ENCODE data around the gene MTUS2. TPM values are rescaled to one million over a fixed set of nuclear protein-coding genes. Genes with fewer than 3 reads are reported as not detected.

The MTUS2 gene
- polyA plus RNA-seq, 1 donor from 2014 or later = 4.4 TPM

- Histone ChIP-seq H2AFZ (ENCODE audit: low read depth, low read length) (no peak overlapping the region), H3K9me2 (ENCODE audit: insufficient read depth, low read length) (no peaks in the 10 kb centered on the region), H3K4me3 (ENCODE audit: low read length) (no peak overlapping the region), H3K36me3 (ENCODE audit: insufficient read depth, low read length) (no peaks in the 10 kb centered on the region), H3K79me2 (replicated peaks; ENCODE audit: insufficient read depth, low read length) (no peaks in the 10 kb centered on the region), H3K4me2 (ENCODE audit: low read length) (no peak overlapping the region), H3K27ac (ENCODE audit: low read length) (peak overlapping the region; percentile 28), H3K9ac (ENCODE audit: low read length) (no peak overlapping the region), H3F3A (ENCODE audit: insufficient read depth, low read length, poor library complexity, severe bottlenecking) (no peaks in the 10 kb centered on the region), H3K27me3 (ENCODE audit: insufficient read depth, low read depth, low read length) (no peaks in the 10 kb centered on the region), H3K9me3 (ENCODE audit: low read length) (no peaks in the 10 kb centered on the region), H4K20me1 (ENCODE audit: insufficient read depth) (no peaks in the 10 kb centered on the region)
- TF ChIP-seq SMC3 (conservative IDR thresholded peaks at IDR 0.05; ENCODE audit: poor library complexity) (no peak), CTCF (IDR thresholded peaks at IDR 0.05; ENCODE audit: poor library complexity, severe bottlenecking) (no peak), POLR2AphosphoS5 (IDR thresholded peaks at IDR 0.05) (no peak), RAD21 (conservative IDR thresholded peaks at IDR 0.05) (no peak), MXI1 (conservative IDR thresholded peaks at IDR 0.05; ENCODE audit: poor library complexity, severe bottlenecking) (no peak), EP300 (conservative IDR thresholded peaks at IDR 0.05; ENCODE audit: poor library complexity, severe bottlenecking) (no peak), TAF1 (IDR thresholded peaks at IDR 0.05; ENCODE audit: low read depth) (no peak), EZH2 (IDR thresholded peaks at IDR 0.05; ENCODE audit: borderline replicate concordance, insufficient read depth, low read length, poor library complexity, severe bottlenecking) (no peak), REST (IDR thresholded peaks at IDR 0.05; ENCODE audit: borderline replicate concordance) (no peak)
Measured at GRCh38 chr13:29108068-29108786, 288.1 kb downstream of the MTUS2 start.

- H3K9me3 ChIP-seq (ENCODE audit: low read length) = no peaks in the 10 kb centered on the region
- H3K4me2 ChIP-seq (ENCODE audit: low read length) = no peak overlapping the region
- no peak overlapping the region for H3K9ac ChIP-seq (ENCODE audit: low read length)
- H3K79me2 ChIP-seq (replicated peaks; ENCODE audit: insufficient read depth, low read length) = no peaks in the 10 kb centered on the region
- H2AFZ ChIP-seq (ENCODE audit: low read depth, low read length) = no peak overlapping the region
- no peaks in the 10 kb centered on the region for H3K36me3 ChIP-seq (ENCODE audit: insufficient read depth, low read length)
- H3K4me3 ChIP-seq (ENCODE audit: low read length) = no peak overlapping the region
- no peak overlapping the region for H3K27ac ChIP-seq (ENCODE audit: low read length)
- no peaks in the 10 kb centered on the region for H3K27me3 ChIP-seq (ENCODE audit: insufficient read depth, low read depth, low read length)
- no peaks in the 10 kb centered on the region for H3F3A ChIP-seq (ENCODE audit: insufficient read depth, low read length, poor library complexity, severe bottlenecking)
- H3K9me2 ChIP-seq (ENCODE audit: insufficient read depth, low read length) = no peaks in the 10 kb centered on the region
- no peaks in the 10 kb centered on the region for H4K20me1 ChIP-seq (ENCODE audit: insufficient read depth)
- no peak for TF ChIP-seq POLR2AphosphoS5 (IDR thresholded peaks at IDR 0.05)
- no peak for TF ChIP-seq REST (IDR thresholded peaks at IDR 0.05; ENCODE audit: borderline replicate concordance)
- TF ChIP-seq EZH2 (IDR thresholded peaks at IDR 0.05; ENCODE audit: borderline replicate concordance, insufficient read depth, low read length, poor library complexity, severe bottlenecking) = no peak
- no peak for TF ChIP-seq CTCF (IDR thresholded peaks at IDR 0.05; ENCODE audit: poor library complexity, severe bottlenecking)
- TF ChIP-seq RAD21 (conservative IDR thresholded peaks at IDR 0.05) = no peak
- TF ChIP-seq SMC3 (conservative IDR thresholded peaks at IDR 0.05; ENCODE audit: poor library complexity) = no peak
- TF ChIP-seq EP300 (conservative IDR thresholded peaks at IDR 0.05; ENCODE audit: poor library complexity, severe bottlenecking) = no peak
- no peak for TF ChIP-seq TAF1 (IDR thresholded peaks at IDR 0.05; ENCODE audit: low read depth)
- no peak for TF ChIP-seq MXI1 (conservative IDR thresholded peaks at IDR 0.05; ENCODE audit: poor library complexity, severe bottlenecking)
Measured at GRCh38 chr13:29109987-29110386, 289.8 kb downstream of the MTUS2 start.

Measured in neural cell (in vitro differentiated cells).